Loucy (cell line): ENCODE data around the gene TFB1M.

ENCODE experiments used
- H2AFZ ChIP-seq: fragments of 200-600 bp; sonication (generic); 2 replicates; pipeline ENCODE4 v1.6.0; 2016; ENCODE audit warnings: antibody characterized with exemption, mild to moderate bottlenecking, low read length, moderate library complexity
- H3F3A ChIP-seq: fragments of 200-600 bp; 2 replicates; pipeline ENCODE4 v1.6.0; 2016; ENCODE audit warnings: antibody characterized with exemption, low read depth, mild to moderate bottlenecking
- H3K27me3 ChIP-seq: fragments of 200-600 bp; sonication (generic); 2 replicates; pipeline ENCODE4 v1.6.1; 2014; ENCODE audit warnings: low read length, mild to moderate bottlenecking; ENCODE audit not compliant: insufficient read depth, poor library complexity, severe bottlenecking
- H3K36me3 ChIP-seq: fragments of 200-600 bp; sonication (generic); 2 replicates; pipeline ENCODE4 v1.6.1; 2016; ENCODE audit warnings: low read length; ENCODE audit not compliant: insufficient read depth
- H3K4me1 ChIP-seq: fragments of 200-600 bp; sonication (generic); 2 replicates; pipeline ENCODE4 v1.5.1; 2014; ENCODE audit warnings: low read length, mild to moderate bottlenecking; ENCODE audit not compliant: insufficient read depth, poor library complexity, severe bottlenecking
- H3K4me2 ChIP-seq: fragments of 200-600 bp; sonication (generic); 2 replicates; pipeline ENCODE4 v1.6.0; 2014; ENCODE audit warnings: antibody characterized with exemption, low read length, low read depth, mild to moderate bottlenecking; ENCODE audit not compliant: poor library complexity, severe bottlenecking
- H3K4me3 ChIP-seq: fragments of 200-600 bp; sonication (generic); 2 replicates; pipeline ENCODE4 v1.5.1; 2014; ENCODE audit warnings: low read length, mild to moderate bottlenecking, mixed read lengths; ENCODE audit not compliant: poor library complexity, severe bottlenecking
- H3K79me2 ChIP-seq: fragments of 200-600 bp; sonication (generic); 2 replicates; pipeline ENCODE4 v1.6.1; 2014; ENCODE audit warnings: low read length; ENCODE audit not compliant: insufficient read depth
- H3K9ac ChIP-seq: fragments of 200-600 bp; sonication (generic); 2 replicates; pipeline ENCODE4 v1.6.0; 2014; ENCODE audit warnings: mild to moderate bottlenecking, low read depth, low read length, moderate library complexity; ENCODE audit not compliant: poor library complexity, severe bottlenecking
- H3K9me2 ChIP-seq: fragments of 200-600 bp; sonication (generic); replicated peaks from 2 replicates; pipeline ENCODE4 v1.6.1; 2016; ENCODE audit warnings: low read depth, low read length, mixed read lengths
- H3K9me3 ChIP-seq: fragments of 200-600 bp; sonication (generic); 2 replicates; pipeline ENCODE4 v1.6.1; 2014; ENCODE audit warnings: mild to moderate bottlenecking, antibody characterized with exemption, low read length, low read depth; ENCODE audit not compliant: insufficient read depth
- H4K20me1 ChIP-seq: fragments of 200-600 bp; sonication (generic); 2 replicates; pipeline ENCODE4 v1.6.0; 2014; ENCODE audit warnings: antibody characterized with exemption, low read length, mild to moderate bottlenecking; ENCODE audit not compliant: insufficient read depth, poor library complexity, severe bottlenecking
- EZH2phosphoT487 ChIP-seq: fragments of 200-600 bp; IDR thresholded peaks from 2 replicates; pipeline ENCODE4 v1.6.1; 2018; ENCODE audit warnings: antibody characterized with exemption, mild to moderate bottlenecking, moderate library complexity, borderline replicate concordance
- TF ChIP-seq, protein P1 (sequence below): fragments of 200-600 bp; sonication (generic); conservative IDR thresholded peaks from 2 replicates; pipeline ENCODE4 v1.5.1; 2014; ENCODE audit warnings: mild to moderate bottlenecking, antibody characterized with exemption, low read length

The TFB1M gene

GRCh38 chr6:155275808-155276480 is 38.3 kb downstream of the TFB1M start:
- H3K27me3 ChIP-seq = no peaks in the 10 kb centered on the region
- peaks cover 12% of the 10 kb centered on the region for H3K4me1 ChIP-seq
- TF ChIP-seq EZH2phosphoT487 = no peak
- TF ChIP-seq, protein P1, sequence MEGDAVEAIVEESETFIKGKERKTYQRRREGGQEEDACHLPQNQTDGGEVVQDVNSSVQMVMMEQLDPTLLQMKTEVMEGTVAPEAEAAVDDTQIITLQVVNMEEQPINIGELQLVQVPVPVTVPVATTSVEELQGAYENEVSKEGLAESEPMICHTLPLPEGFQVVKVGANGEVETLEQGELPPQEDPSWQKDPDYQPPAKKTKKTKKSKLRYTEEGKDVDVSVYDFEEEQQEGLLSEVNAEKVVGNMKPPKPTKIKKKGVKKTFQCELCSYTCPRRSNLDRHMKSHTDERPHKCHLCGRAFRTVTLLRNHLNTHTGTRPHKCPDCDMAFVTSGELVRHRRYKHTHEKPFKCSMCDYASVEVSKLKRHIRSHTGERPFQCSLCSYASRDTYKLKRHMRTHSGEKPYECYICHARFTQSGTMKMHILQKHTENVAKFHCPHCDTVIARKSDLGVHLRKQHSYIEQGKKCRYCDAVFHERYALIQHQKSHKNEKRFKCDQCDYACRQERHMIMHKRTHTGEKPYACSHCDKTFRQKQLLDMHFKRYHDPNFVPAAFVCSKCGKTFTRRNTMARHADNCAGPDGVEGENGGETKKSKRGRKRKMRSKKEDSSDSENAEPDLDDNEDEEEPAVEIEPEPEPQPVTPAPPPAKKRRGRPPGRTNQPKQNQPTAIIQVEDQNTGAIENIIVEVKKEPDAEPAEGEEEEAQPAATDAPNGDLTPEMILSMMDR = no peak
- H3K9me2 ChIP-seq = no peaks in the 10 kb centered on the region
- H2AFZ ChIP-seq = no peak overlapping the region
- no peaks in the 10 kb centered on the region for H3K79me2 ChIP-seq
- H3F3A ChIP-seq = no peaks in the 10 kb centered on the region
- H4K20me1 ChIP-seq = no peaks in the 10 kb centered on the region
- H3K4me3 ChIP-seq = no peak overlapping the region
- no peak overlapping the region for H3K4me2 ChIP-seq
- H3K9me3 ChIP-seq = no peaks in the 10 kb centered on the region
- H3K36me3 ChIP-seq = peaks cover 44% of the 10 kb centered on the region; the same call in 1 of the 2 replicates
- no peak overlapping the region for H3K9ac ChIP-seq

DNA sequence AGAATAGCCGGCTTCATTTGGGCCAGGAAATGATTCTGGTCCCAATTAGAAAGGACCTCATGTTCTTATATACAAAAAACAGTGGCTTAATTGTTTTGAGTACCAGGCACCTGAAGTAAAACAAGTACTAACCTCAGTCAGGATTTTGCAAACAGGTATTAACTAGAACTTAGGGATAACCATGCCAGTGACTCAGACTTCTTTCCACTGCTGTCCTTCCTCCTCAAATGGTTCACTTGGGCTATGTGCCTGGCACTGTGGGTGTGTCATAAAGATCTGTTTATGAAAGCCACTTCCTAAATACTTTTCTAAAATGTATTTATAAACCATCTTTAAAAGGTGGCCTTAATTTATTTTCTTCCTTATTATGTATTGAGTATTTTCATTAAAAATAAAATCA is 39.8 kb downstream of the TFB1M start:
- Histone ChIP-seq H3K79me2 (no peaks in the 10 kb centered on the region), H3K9me2 (no peaks in the 10 kb centered on the region), H2AFZ (no peak overlapping the region), H3K4me2 (no peak overlapping the region), H3K36me3 (peaks cover 48% of the 10 kb centered on the region; the same call in 1 of the 2 replicates), H3K9ac (no peak overlapping the region), H3K9me3 (no peaks in the 10 kb centered on the region), H3K27me3 (no peaks in the 10 kb centered on the region), H3F3A (no peaks in the 10 kb centered on the region), H3K4me1 (peaks cover 12% of the 10 kb centered on the region), H4K20me1 (no peaks in the 10 kb centered on the region), H3K4me3 (no peak overlapping the region)
- no peak for TF ChIP-seq EZH2phosphoT487
- TF ChIP-seq, protein P1 = no peak

GRCh38 chr6:155274106-155274505 is 40.2 kb downstream of the TFB1M start:
- Histone ChIP-seq H3K4me3 (no peak overlapping the region), H3K4me1 (peaks cover 12% of the 10 kb centered on the region), H3K9ac (no peak overlapping the region), H3K4me2 (no peak overlapping the region), H3K79me2 (no peaks in the 10 kb centered on the region), H3K27me3 (no peaks in the 10 kb centered on the region), H2AFZ (no peak overlapping the region), H3K9me3 (no peaks in the 10 kb centered on the region), H3F3A (no peaks in the 10 kb centered on the region), H4K20me1 (no peaks in the 10 kb centered on the region), H3K36me3 (peaks cover 44% of the 10 kb centered on the region; the same call in 1 of the 2 replicates), H3K9me2 (no peaks in the 10 kb centered on the region)
- TF ChIP-seq, protein P1 = no peak
- TF ChIP-seq EZH2phosphoT487 = no peak
